MCF 10A (cell line): ENCODE data around the gene SCRN3. TPM values are rescaled to one million over a fixed set of nuclear protein-coding genes. Genes with fewer than 3 reads are reported as not detected.

Experiments used
- BruUV-seq: library from RNA; stranded (reverse); fragments of 400-500 nt; replicated peaks from 2 replicates; lab custom pipeline; 2021; lab: Mats Ljungman, UMichigan
- CTCF ChIA-PET: fragments of 300-600 bp; sonication (Branson Sonifier 250); formaldehyde crosslinking; extraction: SDS; loops from one replicate; lab custom pipeline; 2021; ENCODE audit warnings: antibody characterized with exemption, inconsistent platforms; lab: Yijun Ruan, JAX
- POLR2A ChIA-PET: fragments of 300-600, 350-650 bp; sonication (Branson Sonifier 250); formaldehyde crosslinking; extraction: SDS; loops from one replicate; lab custom pipeline; 2020; ENCODE audit warnings: antibody characterized with exemption, inconsistent platforms; lab: Yijun Ruan, JAX
- DNase-seq: peaks from one replicate; pipeline ENCODE4 v3.0.0-alpha.2; 2018; ENCODE audit not compliant: unreplicated experiment
- H3K27ac Mint-ChIP-seq: one replicate; pipeline ENCODE4 v1.8.0; 2022; ENCODE audit warnings: mild to moderate bottlenecking, low read depth, mixed read lengths; ENCODE audit not compliant: unreplicated experiment
- H3K27me3 Mint-ChIP-seq: one replicate; pipeline ENCODE4 v1.8.0; 2022; ENCODE audit warnings: mixed read lengths; ENCODE audit not compliant: insufficient read depth, unreplicated experiment
- H3K36me3 Mint-ChIP-seq: one replicate; pipeline ENCODE4 v1.8.0; 2022; ENCODE audit warnings: mild to moderate bottlenecking, moderate library complexity, mixed read lengths; ENCODE audit not compliant: insufficient read depth, unreplicated experiment
- H3K4me1 Mint-ChIP-seq: one replicate; pipeline ENCODE4 v1.8.0; 2022; ENCODE audit warnings: mixed read lengths; ENCODE audit not compliant: insufficient read depth, unreplicated experiment
- H3K4me3 Mint-ChIP-seq: one replicate; pipeline ENCODE4 v1.8.0; 2022; ENCODE audit warnings: mild to moderate bottlenecking, moderate library complexity, mixed read lengths; ENCODE audit not compliant: unreplicated experiment
- H3K9me3 Mint-ChIP-seq: one replicate; pipeline ENCODE4 v1.8.0; 2022; ENCODE audit warnings: mixed read lengths; ENCODE audit not compliant: unreplicated experiment
- intact Hi-C: fragments of 100-400 bp; cut with micrococcal nuclease; formaldehyde crosslinking; loops from 2 replicates; pipeline ENCODE4 v1.14.1; 2022
- total RNA-seq: library from RNA; stranded (reverse); gene quantifications from 2 replicates; pipeline ENCODE4 v1.2.3, GENCODE V29; 2022
- TF ChIP-seq, protein P1 (sequence below): fragments of 200-600 bp; IDR thresholded peaks from one replicate; pipeline ENCODE4 v1.8.0; 2022; ENCODE audit warnings: antibody characterized with exemption, mild to moderate bottlenecking; ENCODE audit not compliant: unreplicated experiment

SCRN3 gene
- total RNA-seq, 1 experiment from 2014 or later = 27.3 TPM

DNA sequence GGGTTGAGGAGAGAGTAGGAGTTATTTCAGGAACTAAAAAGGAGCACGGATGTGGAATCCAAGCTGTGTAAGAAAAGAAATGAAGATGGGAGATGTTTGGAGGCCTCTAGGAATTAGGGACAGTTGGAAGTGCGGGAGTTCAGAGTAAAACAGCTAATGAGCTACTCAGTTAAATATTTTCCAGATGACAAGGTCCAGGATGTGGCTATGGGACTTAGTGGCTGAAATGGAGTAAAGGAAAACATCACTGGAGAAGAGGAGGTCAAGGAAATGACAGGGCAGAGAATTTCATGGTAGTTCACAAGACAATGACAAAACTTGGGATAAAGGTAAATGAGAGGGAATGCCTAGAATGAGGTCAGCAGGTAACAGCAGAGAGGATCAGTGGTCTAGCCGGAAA is 78.3 kb downstream of the SCRN3 start:
- POLR2A ChIA-PET = interaction anchor here (0.6 to 2.3 kb wide), 2 partner anchors 12 to 14 kb away, joined by 3 to 13 read pairs; partner anchors contain the start of gene GPR155
- intact Hi-C loops = no loop called here
- Mint-ChIP-seq H3K36me3 (no peaks in the 10 kb centered on the region), H3K9me3 (no peaks in the 10 kb centered on the region), H3K4me1 (no peaks in the 10 kb centered on the region), H3K4me3 (no peak overlapping the region), H3K27ac (no peak overlapping the region), H3K27me3 (no peaks in the 10 kb centered on the region)
- TF ChIP-seq, protein P1, sequence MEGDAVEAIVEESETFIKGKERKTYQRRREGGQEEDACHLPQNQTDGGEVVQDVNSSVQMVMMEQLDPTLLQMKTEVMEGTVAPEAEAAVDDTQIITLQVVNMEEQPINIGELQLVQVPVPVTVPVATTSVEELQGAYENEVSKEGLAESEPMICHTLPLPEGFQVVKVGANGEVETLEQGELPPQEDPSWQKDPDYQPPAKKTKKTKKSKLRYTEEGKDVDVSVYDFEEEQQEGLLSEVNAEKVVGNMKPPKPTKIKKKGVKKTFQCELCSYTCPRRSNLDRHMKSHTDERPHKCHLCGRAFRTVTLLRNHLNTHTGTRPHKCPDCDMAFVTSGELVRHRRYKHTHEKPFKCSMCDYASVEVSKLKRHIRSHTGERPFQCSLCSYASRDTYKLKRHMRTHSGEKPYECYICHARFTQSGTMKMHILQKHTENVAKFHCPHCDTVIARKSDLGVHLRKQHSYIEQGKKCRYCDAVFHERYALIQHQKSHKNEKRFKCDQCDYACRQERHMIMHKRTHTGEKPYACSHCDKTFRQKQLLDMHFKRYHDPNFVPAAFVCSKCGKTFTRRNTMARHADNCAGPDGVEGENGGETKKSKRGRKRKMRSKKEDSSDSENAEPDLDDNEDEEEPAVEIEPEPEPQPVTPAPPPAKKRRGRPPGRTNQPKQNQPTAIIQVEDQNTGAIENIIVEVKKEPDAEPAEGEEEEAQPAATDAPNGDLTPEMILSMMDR = no peak
- no TSS peak for BruUV-seq
- no peak for DNase-seq
- CTCF ChIA-PET = interaction anchor here (0.6 to 1.6 kb wide), 7 partner anchors 10 to 1776 kb away, joined by 3 to 12 read pairs (median 3); no protein-coding TSS in a partner anchor

DNA sequence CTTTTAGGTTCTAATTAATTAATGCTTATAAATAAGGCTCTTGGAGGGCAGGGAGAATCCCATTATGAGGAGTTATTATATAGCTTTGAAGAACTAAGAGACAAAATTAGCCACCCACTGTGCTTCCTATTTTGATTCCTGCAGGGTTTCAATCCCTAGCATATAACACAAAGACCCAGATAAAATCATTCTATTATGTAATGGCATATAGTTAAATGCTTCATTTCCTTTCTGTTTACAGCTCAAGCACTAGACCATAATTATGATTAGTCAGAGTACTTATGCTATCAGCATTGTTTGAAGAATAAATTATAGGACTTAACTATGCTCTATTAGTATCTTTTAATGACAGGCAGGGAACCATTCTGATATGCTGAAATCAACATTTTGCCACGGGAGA is 82.2 kb downstream of the SCRN3 start:
- no peak overlapping the region for H3K27ac Mint-ChIP-seq

More for the DNA sequence above, 82.2 kb downstream of the SCRN3 start:
- no peak overlapping the region for H3K4me3 Mint-ChIP-seq
- no peak for DNase-seq
- CTCF ChIA-PET = interaction anchor here (0.6 to 1.1 kb wide), 2 partner anchors 20 to 211 kb away, joined by 3 read pairs; no protein-coding TSS in a partner anchor
- H3K27me3 Mint-ChIP-seq = no peaks in the 10 kb centered on the region
- H3K36me3 Mint-ChIP-seq = no peaks in the 10 kb centered on the region
- POLR2A ChIA-PET = no interaction called here
- no peaks in the 10 kb centered on the region for H3K9me3 Mint-ChIP-seq
- no TSS peak for BruUV-seq
- intact Hi-C loops = no loop called here
- H3K4me1 Mint-ChIP-seq = no peaks in the 10 kb centered on the region
- TF ChIP-seq, protein P1 = no peak

Other genes starting within 250 kb of the SCRN3 start
- 169 and 224 TPM in 2 replicates for gene OLA1, start 147.2 kb upstream of the SCRN3 start, total RNA-seq
- not detected in 2 replicates for gene SP9, start 60.8 kb upstream of the SCRN3 start, total RNA-seq
- gene GPR155, start 91.3 kb downstream of the SCRN3 start, total RNA-seq = 1.9 and 3.3 TPM in 2 replicates
- gene WIPF1, start 202.1 kb downstream of the SCRN3 start, total RNA-seq = 6.0 and 6.2 TPM in 2 replicates